Kidney (tissue), 14 donors: Measurements from ENCODE around the gene PODN. TPM values are rescaled to one million over a fixed set of nuclear protein-coding genes. Genes with fewer than 3 reads are reported as not detected.

ENCODE experiments used
- DNase-seq, 5 donors: peaks; one replicate each; pipeline ENCODE4 v3.0.0-alpha.2; 2013 to 2020
- FAIRE-seq: peaks from 2 replicates; lab custom pipeline; 2012; peaks lifted over from hg19 to GRCh38; lab: Jason Lieb, UNC
- H3K27ac ChIP-seq, 2 donors: one replicate each; pipeline ENCODE4 v1.7.0; 2013; ENCODE audit warnings: low read depth in 2 of 2, low read length in 2 of 2, inconsistent platforms in 1 of 2
- H3K27me3 ChIP-seq: one replicate; pipeline ENCODE4 v1.7.1; 2013; ENCODE audit warnings: low read length, inconsistent platforms; ENCODE audit not compliant: control insufficient read depth, insufficient read depth
- H3K36me3 ChIP-seq, 3 donors: one replicate each; pipeline versions ENCODE4 v1.7.0 to v1.7.1; 2013; ENCODE audit warnings: low read length in 3 of 3, control low read depth in 1 of 3, inconsistent platforms in 1 of 3; ENCODE audit not compliant: insufficient read depth in 3 of 3, control insufficient read depth in 2 of 3
- H3K4me1 ChIP-seq, 3 donors: one replicate each; pipeline versions ENCODE4 v1.7.0 to v1.7.1; 2013; ENCODE audit warnings: low read length in 3 of 3, inconsistent platforms in 1 of 3, low read depth in 1 of 3; ENCODE audit not compliant: control insufficient read depth in 2 of 3, insufficient read depth in 2 of 3
- H3K4me3 ChIP-seq, 3 donors: one replicate each; pipeline versions ENCODE4 v1.7.0 to v1.8.1; 2013; ENCODE audit warnings: low read length in 3 of 3, control low read depth in 1 of 3, inconsistent platforms in 1 of 3
- H3K9ac ChIP-seq, 3 donors: one replicate each; pipeline versions ENCODE4 v1.7.0 to v1.7.1; 2013; ENCODE audit warnings: low read length in 3 of 3, control low read depth in 1 of 3, inconsistent platforms in 1 of 3
- H3K9me3 ChIP-seq, 3 donors: one replicate each; pipeline versions ENCODE4 v1.7.0 to v1.7.1; 2013; ENCODE audit warnings: low read length in 3 of 3, control low read depth in 1 of 3, inconsistent platforms in 1 of 3; ENCODE audit not compliant: control insufficient read depth in 2 of 3, insufficient read depth in 1 of 3
- intact Hi-C: fragments of 100-400 bp; cut with DNase I; formaldehyde crosslinking; loops from one replicate; pipeline ENCODE4 v1.11.1; 2022
- polyA plus RNA-seq: library from polyadenylated mRNA; stranded (reverse); fragments of 350-450 nt; fragmentation: Illumina TruSeq; extraction: RNeasy Lipid Tissue Mini Kit (QIAGEN cat#74804); gene quantifications from one replicate; pipeline ENCODE4 v1.2.3, GENCODE V29; 2014; ENCODE audit warnings: low read depth, low replicate concordance; ENCODE audit not compliant: insufficient read depth
- total RNA-seq: library from RNA; stranded (reverse); fragmentation: NEBNext Ultra II Directional; extraction: Animal tissue kit (Norgen Biotek cat#: 25700); gene quantifications from one replicate; pipeline ENCODE4 v1.2.1, GENCODE V29; 2021
- TF ChIP-seq, protein P1 (sequence below): IDR thresholded peaks from 3 replicates; pipeline ENCODE4 v1.5.1; 2012; ENCODE audit warnings: mild to moderate bottlenecking, moderate library complexity, borderline replicate concordance; ENCODE audit not compliant: insufficient read depth; ENCODE audit errors: extremely low read depth
- donor health status: control.
- donor health status: control.
- donor health status: control.
- donor health status: control.
- donor health status: control.
- donor health status: DM: yes; HTN: yes; CAD: no.
- donor health status: Normal renal cell carcinoma (clear cell type).

The PODN gene
- total and polyA plus RNA-seq, 2 donors from 2014 or later: 1.4 to 8.1 TPM

GRCh38 chr1:53133261-53134041 lies 71.4 kb downstream of the PODN start:
- no peak overlapping the region for H3K27ac ChIP-seq
- peaks cover 0 to 6% (median 0%) of the 10 kb centered on the region in 3 donors for H3K9me3 ChIP-seq
- no peaks in the 10 kb centered on the region for H3K4me1 ChIP-seq
- no peak overlapping the region for H3K9ac ChIP-seq
- no peak for FAIRE-seq
- no peak overlapping the region for H3K4me3 ChIP-seq
- peak in 1 of 5 donors; percentile 11 for DNase-seq
- TF ChIP-seq, protein P1, sequence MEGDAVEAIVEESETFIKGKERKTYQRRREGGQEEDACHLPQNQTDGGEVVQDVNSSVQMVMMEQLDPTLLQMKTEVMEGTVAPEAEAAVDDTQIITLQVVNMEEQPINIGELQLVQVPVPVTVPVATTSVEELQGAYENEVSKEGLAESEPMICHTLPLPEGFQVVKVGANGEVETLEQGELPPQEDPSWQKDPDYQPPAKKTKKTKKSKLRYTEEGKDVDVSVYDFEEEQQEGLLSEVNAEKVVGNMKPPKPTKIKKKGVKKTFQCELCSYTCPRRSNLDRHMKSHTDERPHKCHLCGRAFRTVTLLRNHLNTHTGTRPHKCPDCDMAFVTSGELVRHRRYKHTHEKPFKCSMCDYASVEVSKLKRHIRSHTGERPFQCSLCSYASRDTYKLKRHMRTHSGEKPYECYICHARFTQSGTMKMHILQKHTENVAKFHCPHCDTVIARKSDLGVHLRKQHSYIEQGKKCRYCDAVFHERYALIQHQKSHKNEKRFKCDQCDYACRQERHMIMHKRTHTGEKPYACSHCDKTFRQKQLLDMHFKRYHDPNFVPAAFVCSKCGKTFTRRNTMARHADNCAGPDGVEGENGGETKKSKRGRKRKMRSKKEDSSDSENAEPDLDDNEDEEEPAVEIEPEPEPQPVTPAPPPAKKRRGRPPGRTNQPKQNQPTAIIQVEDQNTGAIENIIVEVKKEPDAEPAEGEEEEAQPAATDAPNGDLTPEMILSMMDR: no peak
- H3K36me3 ChIP-seq: no peaks in the 10 kb centered on the region
- no peaks in the 10 kb centered on the region for H3K27me3 ChIP-seq
- intact Hi-C loops: no loop called here

DNA sequence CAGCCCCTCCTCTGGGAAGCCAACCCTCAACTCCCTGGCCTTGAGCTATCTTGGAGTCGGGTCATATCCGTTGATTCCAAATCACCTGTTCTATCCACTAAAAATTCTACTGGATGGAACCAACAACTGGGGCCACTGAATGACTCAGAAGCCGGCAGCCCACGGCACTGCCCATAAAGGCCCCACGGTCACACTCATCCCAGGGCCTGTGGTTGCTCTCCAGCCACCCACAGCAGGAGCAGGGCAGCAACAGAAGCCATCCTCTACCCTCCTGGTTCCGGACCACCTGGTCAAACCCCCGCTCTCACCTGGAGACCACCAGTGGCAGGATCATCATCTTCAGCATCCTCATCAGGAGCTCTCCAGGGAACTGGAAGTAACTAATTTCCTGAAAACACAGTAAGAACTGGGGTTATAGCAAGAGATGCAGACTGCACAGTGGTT lies 72.1 kb downstream of the PODN start:
- FAIRE-seq (no peak), DNase-seq (peak in 2 of 5 donors; percentile 6 to 24)
- Histone ChIP-seq H3K4me1 (no peaks in the 10 kb centered on the region), H3K9me3 (peaks cover 0 to 6% (median 0%) of the 10 kb centered on the region in 3 donors), H3K36me3 (no peaks in the 10 kb centered on the region), H3K4me3 (no peak overlapping the region), H3K27ac (no peak overlapping the region), H3K27me3 (no peaks in the 10 kb centered on the region), H3K9ac (no peak overlapping the region)
- intact Hi-C loops: no loop called here
- TF ChIP-seq, protein P1: no peak

Other genes starting within 250 kb of the PODN start
- gene ZYG11A, start 219.5 kb upstream of the PODN start, total RNA-seq: 0.28 TPM
- 0.84 TPM for gene ZYG11A, start 219.5 kb upstream of the PODN start, polyA plus RNA-seq
- gene ECHDC2, start 140.5 kb upstream of the PODN start, total RNA-seq: 149 TPM
- gene ECHDC2, start 140.5 kb upstream of the PODN start, polyA plus RNA-seq: 223 TPM
- 168 TPM for gene SCP2, start 134.9 kb upstream of the PODN start, total RNA-seq
- gene SCP2, start 134.9 kb upstream of the PODN start, polyA plus RNA-seq: 226 TPM
- gene SLC1A7, start 80.4 kb downstream of the PODN start, total RNA-seq: not detected
- 1.0 TPM for gene SLC1A7, start 80.4 kb downstream of the PODN start, polyA plus RNA-seq
- gene CPT2, start 134.6 kb downstream of the PODN start, total RNA-seq: 24.2 TPM
- gene CPT2, start 134.6 kb downstream of the PODN start, polyA plus RNA-seq: 57.7 TPM
- 54.1 TPM for gene CZIB, start 158.4 kb downstream of the PODN start, total RNA-seq
- gene CZIB, start 158.4 kb downstream of the PODN start, polyA plus RNA-seq: 76.5 TPM
- 39.4 TPM for gene MAGOH, start 176.3 kb downstream of the PODN start, total RNA-seq
- gene MAGOH, start 176.3 kb downstream of the PODN start, polyA plus RNA-seq: 64.6 TPM